Measurements from ENCODE around the gene SMG7.
A peak's percentile ranks its signal among the peaks of the same experiment; 100 is the strongest.

SMG7 gene

GRCh38 chr1:183559061-183559460, 86.8 kb downstream of the SMG7 start:
- CTCF ChIA-PET = interaction anchor here (1.1 kb wide), 1 partner anchor 64 kb away, joined by 3 read pairs; no protein-coding TSS in a partner anchor
- TF ChIP-seq, protein P1, sequence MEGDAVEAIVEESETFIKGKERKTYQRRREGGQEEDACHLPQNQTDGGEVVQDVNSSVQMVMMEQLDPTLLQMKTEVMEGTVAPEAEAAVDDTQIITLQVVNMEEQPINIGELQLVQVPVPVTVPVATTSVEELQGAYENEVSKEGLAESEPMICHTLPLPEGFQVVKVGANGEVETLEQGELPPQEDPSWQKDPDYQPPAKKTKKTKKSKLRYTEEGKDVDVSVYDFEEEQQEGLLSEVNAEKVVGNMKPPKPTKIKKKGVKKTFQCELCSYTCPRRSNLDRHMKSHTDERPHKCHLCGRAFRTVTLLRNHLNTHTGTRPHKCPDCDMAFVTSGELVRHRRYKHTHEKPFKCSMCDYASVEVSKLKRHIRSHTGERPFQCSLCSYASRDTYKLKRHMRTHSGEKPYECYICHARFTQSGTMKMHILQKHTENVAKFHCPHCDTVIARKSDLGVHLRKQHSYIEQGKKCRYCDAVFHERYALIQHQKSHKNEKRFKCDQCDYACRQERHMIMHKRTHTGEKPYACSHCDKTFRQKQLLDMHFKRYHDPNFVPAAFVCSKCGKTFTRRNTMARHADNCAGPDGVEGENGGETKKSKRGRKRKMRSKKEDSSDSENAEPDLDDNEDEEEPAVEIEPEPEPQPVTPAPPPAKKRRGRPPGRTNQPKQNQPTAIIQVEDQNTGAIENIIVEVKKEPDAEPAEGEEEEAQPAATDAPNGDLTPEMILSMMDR (conservative IDR thresholded peaks at IDR 0.05; ENCODE audit: low read depth) = no peak
- DNase-seq (ENCODE audit: low spot score) = no peak
- H3K27ac ChIP-seq = no peak overlapping the region
- POLR2A ChIA-PET (ENCODE audit: low non-redundant PET) = no interaction called here

- ChIA-PET CTCF (interaction anchor here (0.7 kb wide), 1 partner anchor 393 kb away, joined by 4 read pairs; no protein-coding TSS in a partner anchor), POLR2A (ENCODE audit: low non-redundant PET) (no interaction called here)
- no peak for DNase-seq (ENCODE audit: low spot score)
- TF ChIP-seq, protein P1 (conservative IDR thresholded peaks at IDR 0.05; ENCODE audit: low read depth) = no peak
- no peak overlapping the region for H3K27ac ChIP-seq
Measured at GRCh38 chr1:183562701-183563100, 90.4 kb downstream of the SMG7 start.

- no peak overlapping the region for H3K27ac ChIP-seq
- TF ChIP-seq, protein P1 (conservative IDR thresholded peaks at IDR 0.05; ENCODE audit: low read depth) = no peak
- ChIA-PET CTCF (no interaction called here), POLR2A (ENCODE audit: low non-redundant PET) (interaction anchor here (0.5 kb wide), 1 partner anchor 484 kb away, joined by 3 read pairs; no protein-coding TSS in a partner anchor)
- DNase-seq (ENCODE audit: low spot score) = no peak
Measured at GRCh38 chr1:183565261-183565660, 93.0 kb downstream of the SMG7 start.

DNA sequence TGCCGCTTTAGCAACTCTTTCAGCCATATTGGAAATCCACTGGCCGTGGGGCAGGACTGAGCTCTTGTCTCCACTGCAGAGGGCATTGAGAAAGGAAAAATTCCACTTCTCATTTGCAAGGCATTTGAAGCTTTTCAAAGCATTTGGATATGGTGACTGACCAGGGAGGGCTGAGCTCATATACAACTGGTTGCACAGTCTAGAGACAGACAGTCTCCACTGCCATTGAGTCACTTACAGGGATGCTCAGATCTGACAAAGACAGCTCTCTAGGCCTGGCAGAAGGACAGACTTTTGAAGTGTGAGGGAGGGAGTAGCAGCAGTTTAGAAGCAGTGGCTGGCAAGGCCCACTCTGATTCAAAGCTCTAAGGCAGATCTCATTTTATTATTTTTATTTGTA, 93.7 kb downstream of the SMG7 start:
- H3K27ac ChIP-seq = no peak overlapping the region
- ChIA-PET POLR2A (ENCODE audit: low non-redundant PET) (no interaction called here), CTCF (no interaction called here)
- TF ChIP-seq, protein P1 (conservative IDR thresholded peaks at IDR 0.05; ENCODE audit: low read depth) = no peak
- DNase-seq (ENCODE audit: low spot score) = no peak

DNA sequence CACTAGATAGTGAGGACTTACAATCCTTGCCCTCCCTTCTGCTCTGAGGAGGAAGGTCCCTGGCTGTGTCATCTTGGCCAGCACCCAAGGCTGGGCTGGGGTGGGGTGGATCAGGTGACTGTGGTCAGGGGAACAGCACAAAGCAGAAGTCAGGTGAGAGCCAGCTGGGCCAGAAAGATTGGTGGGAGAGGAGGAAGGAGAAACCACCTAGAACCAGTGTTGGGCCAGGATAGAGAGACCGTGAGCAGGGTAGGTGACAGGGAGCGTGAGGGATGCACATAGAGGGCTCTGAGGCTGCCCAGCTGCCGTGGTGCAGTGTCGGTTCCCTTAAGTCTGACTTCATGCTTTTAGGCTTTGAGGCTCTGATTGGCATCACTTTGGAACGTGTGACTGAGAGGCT, 95.3 kb downstream of the SMG7 start:
- TF ChIP-seq, protein P1 (conservative IDR thresholded peaks at IDR 0.05; ENCODE audit: low read depth) = no peak
- DNase-seq (ENCODE audit: low spot score) = peak; percentile 65
- POLR2A ChIA-PET (ENCODE audit: low non-redundant PET) = no interaction called here
- H3K27ac ChIP-seq = no peak overlapping the region
- CTCF ChIA-PET = interaction anchor here (0.7 kb wide), 1 partner anchor 1377 kb away, joined by 3 read pairs; no protein-coding TSS in a partner anchor

DNA sequence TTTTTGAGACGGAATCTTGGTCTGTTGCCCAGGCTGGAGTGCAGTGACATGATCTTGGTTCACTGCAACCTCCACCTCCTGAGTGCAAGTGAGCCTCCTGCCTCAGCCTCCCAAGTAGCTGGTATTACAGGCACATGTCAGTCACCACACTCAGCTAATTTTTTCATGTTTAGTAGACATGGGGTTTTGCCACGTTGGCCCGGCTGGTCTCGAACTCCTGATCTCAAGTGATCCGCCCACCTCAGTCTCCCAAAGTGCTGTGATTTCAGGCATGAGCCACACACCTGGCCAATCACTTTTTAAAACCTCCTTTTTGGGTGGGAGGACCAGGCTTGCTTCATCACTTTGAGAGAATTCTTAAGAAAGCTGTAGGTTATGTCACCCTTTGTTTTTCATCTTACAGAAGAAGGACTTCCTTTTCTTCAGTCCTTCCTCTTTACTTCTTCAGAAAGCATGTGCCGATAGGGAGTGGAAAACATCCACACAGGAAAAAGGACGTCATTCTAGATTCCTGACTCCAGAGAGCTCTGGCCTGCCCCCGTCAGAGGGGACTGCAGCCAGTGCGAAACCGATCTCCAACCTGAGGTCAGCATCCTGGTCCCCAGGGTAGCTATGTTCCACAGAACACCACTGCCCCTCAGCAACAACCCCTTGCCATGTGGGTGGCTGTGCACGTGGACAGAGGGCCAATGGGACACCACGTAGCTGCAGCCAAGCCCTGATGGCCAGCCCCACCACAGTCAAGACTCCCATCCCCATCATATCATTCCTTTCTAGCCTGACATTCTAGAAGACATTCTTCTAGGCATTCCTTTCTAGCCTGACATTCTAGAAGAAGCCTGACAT, 96.1 kb downstream of the SMG7 start:
- ChIA-PET POLR2A (ENCODE audit: low non-redundant PET) (no interaction called here), CTCF (interaction anchor here (0.5 to 0.7 kb wide), 4 partner anchors 15 to 1378 kb away, joined by 3 read pairs; no protein-coding TSS in a partner anchor)
- no peak for DNase-seq (ENCODE audit: low spot score)
- no peak overlapping the region for H3K27ac ChIP-seq
- TF ChIP-seq, protein P1 (conservative IDR thresholded peaks at IDR 0.05; ENCODE audit: low read depth) = no peak
